ENCODE data around the gene FRMD3. TPM values are rescaled to one million over a fixed set of nuclear protein-coding genes. Genes with fewer than 3 reads are reported as not detected.

The FRMD3 gene
- total RNA-seq, 2 donors from 2014 or later, result 2.1 to 4.6 TPM

DNA sequence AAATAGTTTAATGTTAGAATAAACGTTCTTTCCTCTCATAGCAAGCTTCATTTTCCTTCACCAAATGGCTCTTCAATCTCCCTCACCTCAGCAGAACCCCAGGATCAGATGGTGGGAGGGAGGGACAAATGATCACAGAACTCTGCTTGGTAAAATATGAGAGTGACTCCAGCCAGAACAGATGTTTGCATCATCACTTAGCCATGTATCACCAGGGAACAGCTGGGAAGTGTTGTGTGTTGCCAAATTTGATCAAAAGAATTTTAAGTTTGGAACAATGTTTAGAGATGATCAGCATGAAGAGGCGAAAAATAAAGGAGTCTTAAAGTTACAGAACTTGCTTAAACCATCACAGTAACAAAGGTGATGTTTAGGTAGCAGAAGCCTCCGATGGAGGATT lies 115.7 kb downstream of the FRMD3 start:
- Histone ChIP-seq H3K36me3 (replicated peaks in 1 of 2; ENCODE audit: insufficient read depth in 1 of 2, low read depth in 2 of 2) (no peaks in the 10 kb centered on the region), H3K27me3 (no peaks in the 10 kb centered on the region), H3K4me3 (no peak overlapping the region), H3K9me3 (no peaks in the 10 kb centered on the region), H3K27ac (no peak overlapping the region), H3K4me1 (peaks cover 29% of the 10 kb centered on the region)
- TF ChIP-seq POLR2A (IDR thresholded peaks at IDR 0.05) (no peak), CTCF (IDR thresholded peaks at IDR 0.05) (no peak)
- no peak for DNase-seq
- WGBS, 2 donors, result 81% methylated on average over 3 of the region's 3 CpGs
- intact Hi-C loops (cut with DNase I), result no loop called here
- ATAC-seq, result no peak

DNA sequence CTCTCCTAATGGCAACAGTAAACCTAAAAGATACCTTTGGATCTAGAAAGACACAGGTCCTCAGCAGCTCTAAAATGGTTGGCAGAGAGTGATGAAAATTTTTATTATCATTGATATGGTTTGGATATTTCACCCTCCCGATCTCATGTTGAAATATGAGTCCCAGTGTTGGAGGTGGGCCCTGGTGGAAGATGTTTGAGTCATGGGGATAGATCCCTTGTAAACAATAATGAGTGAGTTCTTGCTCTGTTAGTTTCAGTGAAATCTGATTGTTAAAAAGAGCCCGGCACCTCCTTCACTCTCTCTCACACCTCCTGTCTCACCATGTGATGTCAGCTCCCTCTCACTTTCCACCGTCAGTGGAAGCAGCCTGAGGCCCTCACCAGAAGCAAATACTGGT lies 117.7 kb downstream of the FRMD3 start:
- H3K27me3 ChIP-seq, result no peaks in the 10 kb centered on the region
- no peak for TF ChIP-seq CTCF (IDR thresholded peaks at IDR 0.05)
- H3K9me3 ChIP-seq, result no peaks in the 10 kb centered on the region
- H3K36me3 ChIP-seq (replicated peaks in 1 of 2; ENCODE audit: insufficient read depth in 1 of 2, low read depth in 2 of 2), result no peaks in the 10 kb centered on the region
- intact Hi-C loops (cut with DNase I), result no loop called here
- no peak overlapping the region for H3K4me3 ChIP-seq
- DNase-seq (no peak), ATAC-seq (no peak)
- no peak overlapping the region for H3K27ac ChIP-seq
- peaks cover 19% of the 10 kb centered on the region for H3K4me1 ChIP-seq
- 93 to 97% methylated on average over 3 of the region's 3 CpGs for WGBS, 2 donors

DNA sequence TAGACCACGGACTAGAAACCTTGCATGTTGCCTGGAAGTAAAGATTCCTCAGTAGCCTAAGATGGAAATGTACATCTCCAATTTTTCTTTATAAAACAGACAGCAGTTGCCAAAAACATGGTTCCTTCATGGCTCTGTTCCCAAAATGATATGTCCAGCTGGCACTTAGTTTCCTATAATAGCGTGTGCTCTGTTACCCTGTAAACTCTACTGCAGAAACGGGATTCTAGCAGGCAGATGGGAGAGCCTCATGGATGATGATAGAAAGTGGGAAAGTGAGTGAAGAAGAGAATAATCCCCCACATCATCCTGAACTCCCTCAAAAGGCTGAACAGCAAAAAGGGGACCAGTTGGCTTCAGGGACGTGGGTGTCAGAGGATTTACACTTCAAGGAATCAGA lies 118.2 kb downstream of the FRMD3 start:
- no peaks in the 10 kb centered on the region for H3K27me3 ChIP-seq
- H3K9me3 ChIP-seq, result no peaks in the 10 kb centered on the region
- H3K27ac ChIP-seq, result no peak overlapping the region
- ATAC-seq, result no peak
- intact Hi-C loops (cut with DNase I), result no loop called here
- no peak for DNase-seq
- H3K4me1 ChIP-seq, result peaks cover 14% of the 10 kb centered on the region
- H3K36me3 ChIP-seq (replicated peaks in 1 of 2; ENCODE audit: insufficient read depth in 1 of 2, low read depth in 2 of 2), result no peaks in the 10 kb centered on the region
- WGBS, 2 donors, result 78 to 79% methylated on average over 4 of the region's 4 CpGs
- H3K4me3 ChIP-seq, result no peak overlapping the region
- TF ChIP-seq CTCF (IDR thresholded peaks at IDR 0.05) (no peak), POLR2A (IDR thresholded peaks at IDR 0.05) (no peak)

- Histone ChIP-seq H3K27me3 (no peaks in the 10 kb centered on the region), H3K36me3 (replicated peaks in 1 of 2; ENCODE audit: insufficient read depth in 1 of 2, low read depth in 2 of 2) (no peaks in the 10 kb centered on the region), H3K4me1 (no peaks in the 10 kb centered on the region), H3K27ac (no peak overlapping the region), H3K4me3 (no peak overlapping the region), H3K9me3 (no peaks in the 10 kb centered on the region)
- 80 to 94% methylated on average over 1 of the region's 1 CpG for WGBS, 2 donors
- no peak for DNase-seq
- TF ChIP-seq POLR2A (IDR thresholded peaks at IDR 0.05), result no peak
- no peak for TF ChIP-seq CTCF (IDR thresholded peaks at IDR 0.05)
- intact Hi-C loops (cut with DNase I), result no loop called here
- no peak for ATAC-seq
Observed at GRCh38 chr9:83418283-83418682, 119.9 kb downstream of the FRMD3 start.

- H3K9me3 ChIP-seq, result no peaks in the 10 kb centered on the region
- WGBS, 2 donors, result 94% methylated on average over 4 of the region's 4 CpGs
- ATAC-seq, result no peak
- no peak overlapping the region for H3K27ac ChIP-seq
- no peak for TF ChIP-seq CTCF (IDR thresholded peaks at IDR 0.05)
- no peak for TF ChIP-seq POLR2A (IDR thresholded peaks at IDR 0.05)
- no peaks in the 10 kb centered on the region for H3K27me3 ChIP-seq
- no peaks in the 10 kb centered on the region for H3K4me1 ChIP-seq
- intact Hi-C loops (cut with DNase I), result no loop called here
- no peaks in the 10 kb centered on the region for H3K36me3 ChIP-seq (replicated peaks in 1 of 2; ENCODE audit: insufficient read depth in 1 of 2, low read depth in 2 of 2)
- DNase-seq, result no peak
- no peak overlapping the region for H3K4me3 ChIP-seq
Observed at GRCh38 chr9:83413367-83413766, 124.8 kb downstream of the FRMD3 start.

All from body of pancreas (tissue), 4 donors.